ENCODE results near the gene PCGF3. TPM values are rescaled to one million over a fixed set of nuclear protein-coding genes. Genes with fewer than 3 reads are reported as not detected.
"Not testable (repeated sequence)": the region's sequence is repeated elsewhere in the genome, so short reads cannot be mapped to it uniquely, and the experiment has no call there.

PCGF3 gene
- total RNA-seq, 1 donor from 2014 or later, result 88.1 TPM

DNA sequence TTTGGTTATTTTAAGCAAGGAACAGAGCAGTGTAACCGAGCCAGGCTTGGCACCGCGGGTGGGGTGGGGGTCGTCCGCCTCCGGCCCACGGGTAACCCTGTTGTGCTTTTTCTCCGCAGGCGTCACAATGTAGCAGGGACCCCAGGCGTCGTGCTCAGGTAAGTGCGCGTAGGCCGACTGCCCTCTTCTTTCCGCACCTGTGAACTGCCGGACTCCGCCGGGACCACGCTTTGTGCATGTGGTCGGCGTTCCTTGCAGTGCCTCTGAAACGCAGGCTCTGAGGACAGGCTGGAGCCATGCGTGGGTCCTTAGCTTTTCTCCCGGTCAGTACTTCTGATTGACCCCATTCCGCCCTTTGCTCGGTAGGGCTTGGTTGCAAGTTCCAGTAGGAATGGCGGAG lies 24.9 kb downstream of the PCGF3 start:
- TF ChIP-seq, protein P1, sequence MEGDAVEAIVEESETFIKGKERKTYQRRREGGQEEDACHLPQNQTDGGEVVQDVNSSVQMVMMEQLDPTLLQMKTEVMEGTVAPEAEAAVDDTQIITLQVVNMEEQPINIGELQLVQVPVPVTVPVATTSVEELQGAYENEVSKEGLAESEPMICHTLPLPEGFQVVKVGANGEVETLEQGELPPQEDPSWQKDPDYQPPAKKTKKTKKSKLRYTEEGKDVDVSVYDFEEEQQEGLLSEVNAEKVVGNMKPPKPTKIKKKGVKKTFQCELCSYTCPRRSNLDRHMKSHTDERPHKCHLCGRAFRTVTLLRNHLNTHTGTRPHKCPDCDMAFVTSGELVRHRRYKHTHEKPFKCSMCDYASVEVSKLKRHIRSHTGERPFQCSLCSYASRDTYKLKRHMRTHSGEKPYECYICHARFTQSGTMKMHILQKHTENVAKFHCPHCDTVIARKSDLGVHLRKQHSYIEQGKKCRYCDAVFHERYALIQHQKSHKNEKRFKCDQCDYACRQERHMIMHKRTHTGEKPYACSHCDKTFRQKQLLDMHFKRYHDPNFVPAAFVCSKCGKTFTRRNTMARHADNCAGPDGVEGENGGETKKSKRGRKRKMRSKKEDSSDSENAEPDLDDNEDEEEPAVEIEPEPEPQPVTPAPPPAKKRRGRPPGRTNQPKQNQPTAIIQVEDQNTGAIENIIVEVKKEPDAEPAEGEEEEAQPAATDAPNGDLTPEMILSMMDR (IDR thresholded peaks at IDR 0.05; ENCODE audit: unreplicated experiment), result no peak
- no peaks in the 10 kb centered on the region for H3K27me3 Mint-ChIP-seq (ENCODE audit: low read depth)
- no peak for DNase-seq (ENCODE audit: low spot score in 2 of 2, unreplicated experiment in 2 of 2)
- no peak overlapping the region for H3K27ac Mint-ChIP-seq
- no peak overlapping the region for H3K4me3 Mint-ChIP-seq
- H3K4me1 Mint-ChIP-seq, result peaks cover 8% of the 10 kb centered on the region
- peaks cover 28% of the 10 kb centered on the region for H3K36me3 Mint-ChIP-seq
- H3K9me3 Mint-ChIP-seq, result no peaks in the 10 kb centered on the region

DNA sequence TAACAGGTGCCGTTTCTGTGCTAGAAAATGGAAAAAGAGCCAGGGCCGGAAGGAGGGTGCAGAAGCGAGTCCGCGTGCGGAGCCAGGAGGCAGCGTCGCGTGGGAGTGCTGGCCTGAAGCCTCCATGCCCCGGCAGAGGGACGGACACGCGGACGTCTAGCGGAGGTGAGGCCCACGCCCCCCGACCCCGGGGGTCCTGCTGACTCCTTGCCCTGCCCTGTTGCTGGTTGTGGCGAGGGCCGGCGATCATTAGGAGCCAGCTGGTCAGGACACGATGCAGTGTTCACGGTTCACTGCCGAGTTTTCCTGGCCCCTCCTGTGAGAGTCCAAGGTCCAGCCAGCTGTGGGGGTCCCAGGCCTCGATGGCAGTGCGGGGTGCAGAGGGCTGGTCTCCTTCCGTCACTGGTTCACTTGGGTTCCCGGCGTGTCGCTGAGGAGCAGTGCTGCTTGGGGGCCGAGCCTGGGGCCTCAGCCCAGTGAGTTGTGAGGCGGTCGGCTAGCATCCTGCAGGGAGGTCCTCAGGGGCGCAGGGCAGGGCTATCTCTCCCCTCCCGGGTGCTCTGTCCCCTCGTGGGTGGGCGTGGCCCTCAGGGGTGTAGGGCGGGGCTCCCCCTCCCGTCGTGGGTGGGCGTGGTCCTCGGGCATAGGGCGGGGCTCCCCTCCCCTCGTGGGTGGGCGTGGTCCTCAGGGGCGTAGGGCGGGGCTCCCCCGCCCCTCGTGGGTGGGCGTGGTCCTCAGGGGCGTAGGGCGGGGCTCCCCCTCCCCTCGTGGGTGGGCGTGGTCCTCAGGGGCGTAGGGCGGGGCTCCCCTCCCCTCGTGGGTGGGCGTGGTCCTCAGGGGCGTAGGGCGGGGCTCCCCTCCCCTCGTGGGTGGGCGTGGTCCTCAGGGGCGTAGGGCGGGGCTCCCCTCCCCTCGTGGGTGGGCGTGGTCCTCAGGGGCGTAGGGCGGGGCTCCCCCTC lies 25.6 kb downstream of the PCGF3 start:
- H3K27me3 Mint-ChIP-seq (ENCODE audit: low read depth); H3K4me1 Mint-ChIP-seq; H3K4me3 Mint-ChIP-seq; H3K27ac Mint-ChIP-seq; DNase-seq (ENCODE audit: low spot score in 2 of 2, unreplicated experiment in 2 of 2); H3K9me3 Mint-ChIP-seq: not testable (repeated sequence)
- peaks cover 31% of the 10 kb centered on the region for H3K36me3 Mint-ChIP-seq

DNA sequence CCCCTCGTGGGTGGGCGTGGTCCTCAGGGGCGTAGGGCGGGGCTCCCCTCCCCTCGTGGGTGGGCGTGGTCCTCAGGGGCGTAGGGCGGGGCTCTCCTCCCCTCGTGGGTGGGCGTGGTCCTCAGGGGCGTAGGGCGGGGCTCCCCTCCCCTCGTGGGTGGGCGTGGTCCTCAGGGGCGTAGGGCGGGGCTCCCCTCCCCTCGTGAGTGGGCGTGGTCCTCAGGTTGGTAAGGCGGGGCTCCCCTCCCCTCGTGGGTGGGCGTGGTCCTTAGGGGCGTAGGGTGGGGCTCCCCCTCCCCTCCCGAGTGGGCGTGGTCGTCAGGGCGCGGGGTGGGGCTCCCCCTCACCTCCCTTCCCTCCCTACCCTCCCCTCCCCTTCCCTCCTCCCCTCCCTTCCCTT lies 26.3 kb downstream of the PCGF3 start:
- not testable (repeated sequence) for DNase-seq (ENCODE audit: low spot score in 2 of 2, unreplicated experiment in 2 of 2); H3K27ac Mint-ChIP-seq; H3K4me1 Mint-ChIP-seq; H3K27me3 Mint-ChIP-seq (ENCODE audit: low read depth); H3K9me3 Mint-ChIP-seq; H3K4me3 Mint-ChIP-seq
- H3K36me3 Mint-ChIP-seq, result peaks cover 31% of the 10 kb centered on the region

DNA sequence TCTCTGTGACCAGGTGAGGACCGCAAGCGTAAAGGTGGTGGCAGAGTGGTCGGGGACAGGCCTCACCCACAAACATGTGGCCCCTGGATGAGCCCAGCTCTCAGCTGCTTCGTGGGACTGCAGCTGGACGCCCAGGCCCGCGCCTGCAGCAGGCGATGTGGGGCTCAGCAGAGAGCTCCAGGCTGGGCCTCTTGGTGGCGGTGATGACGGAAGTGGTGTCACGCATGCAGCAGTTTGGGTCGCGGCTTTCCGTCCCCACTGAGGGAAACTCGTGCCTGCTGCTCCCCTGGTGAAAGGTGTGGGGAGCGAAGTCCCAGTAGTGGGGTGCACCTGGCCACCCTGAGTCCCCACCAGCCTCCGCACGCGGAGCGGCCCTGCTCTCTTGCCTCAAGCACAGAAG lies 26.9 kb downstream of the PCGF3 start:
- Mint-ChIP-seq H3K4me1 (peaks cover 3% of the 10 kb centered on the region), H3K27me3 (ENCODE audit: low read depth) (no peaks in the 10 kb centered on the region), H3K4me3 (no peak overlapping the region), H3K27ac (no peak overlapping the region), H3K36me3 (peaks cover 32% of the 10 kb centered on the region), H3K9me3 (no peaks in the 10 kb centered on the region)
- no peak for DNase-seq (ENCODE audit: low spot score in 2 of 2, unreplicated experiment in 2 of 2)
- TF ChIP-seq, protein P1 (IDR thresholded peaks at IDR 0.05; ENCODE audit: unreplicated experiment), result no peak

DNA sequence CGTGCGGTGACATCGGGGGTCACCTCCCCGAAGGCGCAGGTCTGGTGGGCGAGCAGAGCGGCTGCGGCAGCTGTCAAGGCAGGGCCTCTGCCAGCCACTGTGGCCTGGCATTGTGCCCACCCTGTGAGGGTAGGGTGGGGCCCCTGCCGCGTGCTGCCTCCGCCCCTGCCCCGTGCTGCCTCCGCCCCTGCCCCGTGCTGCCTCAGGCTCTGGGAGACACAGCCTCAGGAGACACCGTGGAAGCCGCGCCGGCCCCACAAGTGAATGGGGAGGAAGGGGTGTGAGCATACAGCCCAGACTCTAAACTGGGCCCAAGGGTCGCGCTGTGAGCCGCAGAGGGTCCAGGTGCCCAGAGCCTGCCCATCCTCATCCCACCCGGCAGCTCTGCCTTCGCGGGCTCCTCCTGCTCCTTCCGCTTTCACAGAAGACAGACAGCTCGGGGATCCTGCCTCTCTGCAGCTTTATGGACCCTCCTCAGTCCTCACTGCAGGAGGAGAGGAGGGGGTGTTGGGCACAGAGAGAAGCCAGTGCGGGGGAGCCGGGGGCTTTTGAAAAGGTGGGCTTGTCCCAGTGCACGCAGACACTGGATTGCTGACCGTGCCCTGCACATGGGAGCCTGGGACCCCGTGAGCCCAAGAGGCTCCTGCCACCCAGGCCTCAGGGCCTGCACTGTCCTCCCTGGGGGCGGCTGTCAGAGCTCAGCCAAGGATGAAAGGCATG lies 27.4 kb downstream of the PCGF3 start:
- TF ChIP-seq, protein P1 (IDR thresholded peaks at IDR 0.05; ENCODE audit: unreplicated experiment), result no peak
- DNase-seq (ENCODE audit: low spot score in 2 of 2, unreplicated experiment in 2 of 2), result no peak
- H3K4me1 Mint-ChIP-seq, result no peaks in the 10 kb centered on the region
- peaks cover 37% of the 10 kb centered on the region for H3K36me3 Mint-ChIP-seq
- H3K4me3 Mint-ChIP-seq, result no peak overlapping the region
- no peaks in the 10 kb centered on the region for H3K9me3 Mint-ChIP-seq
- no peak overlapping the region for H3K27ac Mint-ChIP-seq
- H3K27me3 Mint-ChIP-seq (ENCODE audit: low read depth), result no peaks in the 10 kb centered on the region

DNA sequence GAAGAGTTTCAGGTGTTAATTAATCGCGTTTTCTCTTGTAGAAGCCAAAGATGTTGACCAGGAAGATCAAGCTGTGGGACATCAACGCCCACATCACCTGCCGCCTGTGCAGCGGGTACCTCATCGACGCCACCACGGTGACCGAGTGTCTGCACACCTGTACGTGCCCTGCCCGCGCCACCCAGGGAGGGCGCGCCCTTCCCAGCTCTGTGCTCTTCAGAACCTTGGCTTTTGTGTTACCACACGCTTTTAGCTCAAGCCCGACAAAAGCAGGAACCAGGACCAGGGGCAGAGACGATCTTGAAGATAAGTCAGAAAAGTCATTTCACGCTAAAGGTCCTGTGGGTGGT lies 28.0 kb downstream of the PCGF3 start:
- peaks cover 39% of the 10 kb centered on the region for H3K36me3 Mint-ChIP-seq
- TF ChIP-seq, protein P1 (IDR thresholded peaks at IDR 0.05; ENCODE audit: unreplicated experiment), result no peak
- H3K27ac Mint-ChIP-seq, result no peak overlapping the region
- no peaks in the 10 kb centered on the region for H3K4me1 Mint-ChIP-seq
- H3K9me3 Mint-ChIP-seq, result no peaks in the 10 kb centered on the region
- no peaks in the 10 kb centered on the region for H3K27me3 Mint-ChIP-seq (ENCODE audit: low read depth)
- DNase-seq (ENCODE audit: low spot score in 2 of 2, unreplicated experiment in 2 of 2), result no peak
- H3K4me3 Mint-ChIP-seq, result no peak overlapping the region
